Middle frontal gyrus (tissue), 1 donor: ENCODE data around the gene ZNF415.
A peak's percentile ranks its signal among the peaks of the same experiment; 100 is the strongest.
"Not testable (repeated sequence)": the region's sequence is repeated elsewhere in the genome, so short reads cannot be mapped to it uniquely, and the experiment has no call there.

Experiments
- DNase-seq: peaks from one replicate; pipeline ENCODE4 v3.0.0-alpha.2; 2015; ENCODE audit warnings: low spot score; ENCODE audit errors: extremely low spot score

Gene ZNF415

DNA sequence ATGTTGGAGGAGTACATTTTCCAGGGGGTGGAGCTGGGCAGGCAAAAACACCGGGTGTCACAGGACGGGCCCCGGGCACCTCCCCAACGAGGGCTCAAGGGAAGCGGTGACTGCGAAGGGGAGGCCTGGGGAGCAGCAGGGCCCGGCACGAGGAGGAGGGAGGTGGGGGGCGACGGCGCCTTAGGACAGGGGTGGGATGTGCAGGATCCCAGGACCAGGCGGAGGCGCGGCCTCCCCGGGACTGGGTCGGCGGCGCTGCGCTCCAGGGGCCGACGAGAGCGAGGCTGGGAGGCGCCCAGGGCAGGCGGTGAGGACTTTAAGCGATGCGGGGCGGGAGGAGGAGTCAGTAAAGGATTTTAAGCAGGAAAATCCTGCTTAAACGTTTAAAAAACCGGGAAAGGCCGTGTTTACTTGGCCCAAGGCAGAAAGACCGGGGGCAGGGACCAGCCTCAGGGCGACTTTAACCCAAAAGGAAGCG is 29.9 kb downstream of the ZNF415 start:
- DNase-seq: no peak

DNA sequence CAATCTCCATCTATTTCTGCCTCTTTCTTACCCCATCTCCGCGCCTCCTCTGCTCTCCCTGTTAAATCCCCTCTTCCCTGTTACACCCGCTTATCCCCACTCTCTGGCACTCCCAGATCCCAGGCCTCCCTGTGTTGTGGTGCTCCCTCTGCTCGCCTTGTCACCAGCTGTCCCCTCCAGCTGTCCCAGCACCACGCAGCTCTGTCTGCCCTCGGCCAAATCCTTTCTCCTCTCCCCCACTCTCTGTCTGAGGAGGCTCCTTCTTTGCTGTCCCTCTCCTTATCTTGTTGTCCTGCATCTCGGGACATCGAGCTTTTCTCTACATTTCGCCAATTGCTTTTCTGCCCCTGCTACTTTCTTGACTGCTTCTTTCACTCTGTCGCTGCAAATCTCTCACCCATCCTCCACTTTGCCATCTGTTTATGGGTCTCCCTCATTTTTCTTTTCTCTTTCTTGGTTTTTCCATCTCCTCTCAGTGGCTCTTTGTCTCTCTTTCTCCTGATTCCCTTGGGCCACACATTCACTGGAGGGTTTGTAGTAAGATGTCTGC is 30.4 kb downstream of the ZNF415 start:
- no peak for DNase-seq

DNA sequence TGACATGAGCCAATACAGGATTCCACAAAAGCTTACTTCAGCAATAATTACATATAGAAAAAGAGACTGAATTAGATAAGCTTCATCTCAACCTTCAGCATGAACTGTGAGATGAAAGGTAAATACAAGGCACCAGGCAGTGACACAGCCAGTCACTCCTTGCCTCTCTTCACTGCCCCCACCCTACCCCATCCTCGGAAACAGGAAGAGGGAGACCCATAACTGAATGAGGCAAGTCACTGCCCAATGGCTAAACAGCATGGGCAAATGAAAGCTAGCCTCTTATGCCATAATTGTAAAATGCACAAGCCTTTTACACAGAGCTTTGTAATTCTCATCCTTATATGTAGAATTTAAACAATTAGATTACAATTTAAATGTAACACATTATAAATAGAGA is 31.2 kb downstream of the ZNF415 start:
- DNase-seq: no peak

DNA sequence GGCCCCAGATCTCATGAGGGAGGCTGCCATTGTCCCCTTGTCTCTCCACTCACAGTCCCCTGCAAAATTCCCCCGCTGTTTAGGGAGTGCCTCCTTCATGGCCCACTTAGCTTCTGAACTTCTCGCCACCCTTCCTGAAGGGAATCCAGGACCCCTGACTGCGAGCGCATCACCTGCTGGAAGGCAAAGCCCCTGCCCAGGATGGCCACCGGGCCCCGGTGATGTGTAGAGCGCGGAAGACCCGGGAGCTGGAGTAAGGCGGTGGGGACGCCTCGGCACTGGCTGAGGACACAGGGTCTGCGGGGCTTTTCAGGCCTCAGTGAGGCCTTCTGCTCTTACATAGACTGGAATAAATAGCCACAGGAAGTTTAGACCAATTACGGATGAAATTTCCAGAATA is 34.1 kb downstream of the ZNF415 start:
- DNase-seq: not testable (repeated sequence)

DNA sequence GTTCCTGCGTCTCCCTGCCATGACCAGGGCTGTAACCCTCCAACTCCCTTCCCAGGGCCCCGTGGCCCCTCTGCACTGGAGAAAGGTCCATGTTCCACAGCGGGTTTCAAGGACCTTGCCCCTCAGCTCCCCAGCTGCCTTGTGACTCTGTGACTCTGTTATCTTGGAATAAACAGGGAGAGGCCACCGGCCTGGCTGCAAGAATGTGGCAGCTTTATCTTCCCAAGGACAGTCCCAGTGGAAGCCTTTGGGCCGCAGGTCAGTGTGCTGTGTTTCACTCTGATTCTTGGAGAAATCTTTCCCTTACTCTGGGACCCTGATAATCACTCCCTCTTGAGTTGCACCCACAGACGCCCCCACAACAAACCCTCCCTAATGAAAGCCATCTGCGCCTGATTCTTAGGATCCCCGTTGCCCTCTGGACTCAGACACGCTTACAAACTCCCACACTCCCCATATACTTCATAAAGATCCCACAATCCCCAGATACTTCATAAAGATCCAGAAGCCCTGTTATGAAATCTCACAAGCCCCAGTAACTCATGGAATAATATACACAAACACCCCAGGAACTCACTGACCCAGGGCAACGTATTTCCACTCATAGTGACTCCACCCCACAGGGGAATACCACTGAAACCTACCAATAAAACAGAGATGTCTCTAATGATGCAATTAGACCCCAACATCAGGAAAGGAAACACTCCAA is 35.6 kb downstream of the ZNF415 start:
- not testable (repeated sequence) for DNase-seq

DNA sequence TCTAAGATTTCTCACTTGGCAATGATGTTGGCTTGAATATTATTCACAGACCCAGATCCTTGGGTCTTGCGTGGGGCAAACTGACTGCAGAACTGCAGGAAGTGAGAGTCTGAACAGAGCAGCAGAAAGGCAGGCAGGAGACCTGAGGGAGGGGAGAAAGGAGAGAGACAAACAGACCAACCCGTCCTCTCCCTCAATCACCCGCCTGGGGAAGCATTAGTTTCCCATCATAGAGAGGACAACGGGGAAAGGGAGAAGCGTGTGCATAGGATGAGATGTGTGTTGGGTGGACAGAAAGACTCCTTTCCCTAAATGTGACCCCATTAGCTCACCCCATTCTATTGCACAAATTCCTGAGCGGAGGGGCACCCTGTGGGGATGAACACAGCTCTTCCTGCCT is 36.1 kb downstream of the ZNF415 start:
- DNase-seq: not testable (repeated sequence)

DNA sequence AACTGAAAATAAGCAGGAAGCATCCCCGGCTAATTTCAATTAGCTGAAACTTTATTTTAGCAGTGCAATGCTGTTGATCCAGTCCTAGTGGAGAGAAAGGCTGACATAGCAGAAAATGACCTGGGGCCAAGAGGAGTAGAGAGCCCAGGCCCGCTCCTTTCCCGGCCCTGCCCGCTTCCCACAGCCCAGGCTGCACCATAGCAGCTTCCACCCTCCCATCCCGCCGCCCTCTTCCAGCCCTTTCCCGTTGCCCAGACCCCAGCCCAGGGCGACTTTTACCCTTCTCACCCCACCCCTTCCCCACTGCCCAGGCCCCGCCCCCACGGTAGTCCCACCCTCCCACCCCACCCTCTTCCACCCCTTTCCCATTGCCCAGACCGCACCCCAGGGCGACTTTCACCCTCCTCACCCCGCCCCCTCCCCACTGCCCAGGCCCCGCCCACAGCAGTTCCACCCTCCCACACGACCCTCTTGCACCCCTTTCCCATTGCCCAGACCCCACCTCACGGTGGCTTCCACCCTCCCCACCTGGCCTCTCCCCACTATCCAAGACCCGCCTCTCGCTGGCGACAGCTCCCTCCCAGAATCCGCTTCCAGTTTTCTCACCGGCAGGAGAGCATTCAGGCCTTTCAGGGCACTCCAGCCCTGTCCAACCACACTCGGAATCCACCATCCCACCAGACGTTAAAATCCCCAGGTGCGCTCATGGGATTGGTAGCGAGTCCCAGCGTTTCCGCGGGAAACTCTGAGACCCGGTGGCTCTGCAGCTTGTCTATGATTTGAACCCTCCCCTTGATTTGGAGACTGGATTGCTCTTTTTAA is 37.7 kb downstream of the ZNF415 start:
- DNase-seq: no peak

DNA sequence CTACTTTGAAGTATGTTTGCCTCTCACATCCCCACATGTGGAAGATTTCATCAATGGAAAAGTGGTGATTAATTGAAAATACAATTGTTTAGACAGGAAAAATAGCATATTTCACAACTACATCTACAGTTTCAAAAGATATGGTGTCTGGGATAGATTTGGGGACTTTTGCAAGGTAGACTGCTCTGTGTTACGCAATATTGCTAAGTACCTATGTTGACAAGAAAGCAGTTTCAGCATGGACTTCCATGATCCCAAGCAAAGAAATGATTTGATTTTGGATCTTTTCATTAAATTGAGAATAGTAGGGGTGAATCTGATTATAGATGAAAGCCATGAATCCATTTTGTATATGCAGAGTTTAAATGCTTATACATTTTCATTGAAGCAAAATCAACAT is 40.0 kb downstream of the ZNF415 start:
- no peak for DNase-seq

DNA sequence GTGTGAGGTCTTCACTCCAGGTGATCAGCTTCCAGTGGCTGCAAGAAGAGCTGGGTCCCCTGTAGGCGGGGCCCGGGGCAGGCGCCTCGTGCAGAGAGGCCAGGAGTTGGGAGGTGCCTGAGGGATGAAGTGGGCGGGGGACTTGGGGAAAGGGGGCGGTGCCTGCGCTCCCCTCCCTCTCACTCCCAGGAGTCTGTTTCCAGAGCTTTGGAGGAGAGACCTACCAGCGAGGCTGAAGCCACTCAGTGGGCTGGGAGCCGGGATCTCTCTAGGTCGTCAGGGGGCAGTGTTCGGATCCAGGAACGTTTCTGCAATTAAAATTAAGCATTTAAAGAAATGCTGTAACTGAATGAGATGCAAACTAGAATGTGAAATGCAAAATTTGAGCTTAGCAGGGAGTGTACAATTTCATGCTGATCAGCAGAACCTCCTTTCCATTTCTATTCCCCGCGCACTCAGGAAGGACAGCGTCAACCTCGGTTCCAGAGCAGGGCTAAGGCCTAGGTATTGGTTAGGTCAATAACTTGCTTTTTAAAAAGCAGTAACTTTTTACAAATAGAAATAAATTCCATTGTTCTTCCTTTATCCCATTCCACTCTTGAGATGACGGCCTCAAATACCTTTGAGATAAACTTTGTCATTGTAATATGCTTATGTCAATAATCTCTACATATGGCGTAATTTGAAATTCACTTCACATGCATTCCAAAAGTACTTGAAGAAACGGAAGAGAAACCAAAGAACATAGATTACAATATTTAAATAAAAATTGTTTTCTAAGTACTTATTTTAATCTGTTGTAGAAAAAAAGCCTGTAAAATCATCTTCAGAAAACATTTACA is 41.1 kb downstream of the ZNF415 start:
- DNase-seq: no peak

DNA sequence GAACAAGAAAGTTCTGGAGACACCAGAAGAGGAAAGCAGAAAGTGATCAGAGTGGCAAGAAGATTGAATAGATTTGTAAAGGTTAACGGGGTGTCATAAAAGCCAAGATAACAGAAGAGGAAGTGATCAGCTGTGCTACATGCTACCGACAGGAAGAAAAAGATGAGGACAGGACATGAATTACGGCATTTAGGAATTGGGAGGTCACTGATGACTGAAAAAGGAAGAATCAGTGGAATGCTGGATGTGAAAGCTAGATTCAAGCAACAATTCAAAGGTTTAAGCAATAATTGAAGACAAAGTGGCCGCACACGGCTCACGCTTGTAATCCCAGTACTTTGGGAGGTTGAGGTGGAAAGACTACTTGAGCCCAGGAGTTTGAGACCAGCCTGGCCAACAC is 44.6 kb downstream of the ZNF415 start:
- no peak for DNase-seq

DNA sequence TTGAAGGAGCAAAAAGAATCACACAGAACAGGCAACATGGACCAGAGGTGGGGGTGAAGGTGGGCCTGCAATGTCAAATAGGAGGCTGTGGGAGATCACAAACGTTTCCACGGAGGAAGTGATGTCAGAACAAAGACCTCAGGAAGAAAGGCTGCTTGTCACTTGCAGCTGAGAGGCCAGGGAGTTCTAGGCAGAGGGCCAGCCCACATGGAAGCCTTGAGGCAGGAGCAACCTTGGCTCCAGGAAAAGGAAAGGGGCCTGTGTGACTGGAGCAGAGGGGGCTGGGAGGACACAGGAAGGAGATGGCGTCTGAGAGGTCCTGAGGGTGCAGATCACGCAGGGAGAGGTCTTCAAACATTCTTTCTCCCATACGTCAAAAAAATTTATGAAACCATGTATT is 45.8 kb downstream of the ZNF415 start:
- DNase-seq: no peak

DNA sequence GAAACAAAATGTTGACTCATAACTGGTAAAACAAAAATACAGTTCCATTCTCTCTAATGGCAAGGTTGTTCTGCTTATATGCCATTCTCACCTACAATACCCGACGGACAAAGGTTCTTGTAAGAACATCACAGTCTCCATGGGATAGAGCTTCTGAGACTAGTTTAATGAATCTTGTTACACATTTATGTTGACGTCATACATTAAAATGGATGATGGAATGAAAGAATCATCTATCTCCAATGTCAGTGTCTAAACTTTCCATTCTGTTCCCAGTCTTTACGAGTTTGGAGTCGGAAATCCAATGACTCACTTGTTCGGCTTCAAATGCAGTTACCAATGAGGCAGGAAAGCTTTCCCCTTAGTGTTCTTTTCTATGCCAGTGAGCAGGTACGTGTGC is 47.2 kb downstream of the ZNF415 start:
- no peak for DNase-seq

DNA sequence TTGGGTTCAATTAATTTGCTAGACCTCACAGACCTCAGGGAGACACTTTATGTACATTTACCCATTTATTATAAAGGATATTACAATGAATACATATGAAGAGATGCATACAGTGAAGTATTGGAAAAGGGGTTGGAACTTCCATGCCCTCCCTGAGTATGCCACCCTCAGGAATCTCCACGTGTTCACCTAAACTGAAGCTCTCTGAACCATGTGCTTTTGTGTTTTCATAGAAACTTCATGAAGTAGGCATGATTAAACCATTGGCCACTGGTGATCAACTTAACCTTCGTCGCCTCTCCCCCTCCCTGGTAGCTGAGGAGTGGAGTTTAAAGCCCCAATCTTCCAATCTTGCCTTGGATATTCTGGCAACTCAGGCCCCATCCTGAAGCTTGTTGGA is 49.8 kb downstream of the ZNF415 start:
- DNase-seq: no peak

DNA sequence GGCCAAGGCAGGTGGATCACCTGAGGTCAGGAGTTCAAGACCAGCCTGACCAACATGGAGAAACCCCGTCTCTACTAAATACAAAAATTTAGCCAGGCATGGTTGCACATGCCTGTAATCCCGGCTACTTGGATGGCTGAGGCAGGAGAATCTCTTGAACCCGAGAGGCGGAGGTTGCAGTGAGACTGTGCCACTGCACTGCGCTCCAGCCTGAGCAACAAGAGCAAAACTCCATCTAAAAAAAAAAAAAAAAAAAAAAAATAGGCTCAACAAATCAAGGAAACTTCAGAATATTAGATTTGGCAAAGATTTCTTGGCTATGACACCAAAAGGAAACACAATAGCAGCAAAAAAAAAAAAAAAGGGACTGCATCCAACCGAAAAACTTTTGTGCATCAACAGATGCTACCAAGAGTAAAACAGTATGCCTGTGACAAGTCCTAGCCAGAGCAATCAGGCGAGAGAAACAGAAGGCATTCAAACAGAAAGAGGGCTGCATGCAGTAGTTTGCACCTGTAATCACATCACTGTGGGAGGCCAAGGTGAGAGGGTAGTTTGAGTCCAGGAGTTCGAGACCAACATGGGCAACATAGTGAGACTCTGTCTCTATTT is 53.3 kb downstream of the ZNF415 start:
- no peak for DNase-seq

DNA sequence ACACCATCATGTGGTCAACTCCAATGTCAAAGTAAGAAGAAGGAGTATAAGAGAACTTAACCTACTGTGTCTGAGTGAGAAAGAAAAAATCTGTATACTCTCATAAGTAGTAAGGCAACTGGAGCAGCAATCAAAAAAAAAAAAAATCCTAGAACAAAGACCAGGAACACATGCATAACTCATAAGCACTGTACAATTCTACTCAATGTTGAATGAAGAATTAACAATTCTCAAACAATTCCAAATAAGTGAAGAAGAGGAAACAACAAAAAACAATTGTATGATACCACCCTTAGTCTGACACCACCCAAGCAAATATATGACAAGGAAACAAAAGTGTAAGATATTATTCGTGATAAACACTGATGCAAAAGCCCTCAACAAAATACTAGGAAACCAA is 54.0 kb downstream of the ZNF415 start:
- no peak for DNase-seq

DNA sequence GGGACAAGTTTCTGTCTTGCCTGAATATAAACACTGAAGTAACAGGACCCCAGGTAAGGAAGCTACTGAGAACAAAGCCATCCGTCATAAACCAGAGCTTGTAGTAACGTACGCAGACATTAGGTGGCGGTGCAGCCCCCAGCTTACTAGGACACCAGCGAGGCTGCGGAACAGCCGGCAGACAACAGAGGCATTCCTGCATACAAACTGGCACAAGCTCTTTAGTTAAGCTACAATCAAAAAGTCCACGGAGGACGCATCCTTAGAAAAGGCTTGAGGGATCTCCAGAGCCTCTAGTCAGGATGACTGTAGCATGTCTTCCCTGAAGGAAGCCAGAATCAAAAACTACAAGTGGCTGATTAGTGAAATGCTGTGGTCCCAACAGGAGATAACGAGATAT is 55.7 kb downstream of the ZNF415 start:
- DNase-seq: peak; percentile 36

DNA sequence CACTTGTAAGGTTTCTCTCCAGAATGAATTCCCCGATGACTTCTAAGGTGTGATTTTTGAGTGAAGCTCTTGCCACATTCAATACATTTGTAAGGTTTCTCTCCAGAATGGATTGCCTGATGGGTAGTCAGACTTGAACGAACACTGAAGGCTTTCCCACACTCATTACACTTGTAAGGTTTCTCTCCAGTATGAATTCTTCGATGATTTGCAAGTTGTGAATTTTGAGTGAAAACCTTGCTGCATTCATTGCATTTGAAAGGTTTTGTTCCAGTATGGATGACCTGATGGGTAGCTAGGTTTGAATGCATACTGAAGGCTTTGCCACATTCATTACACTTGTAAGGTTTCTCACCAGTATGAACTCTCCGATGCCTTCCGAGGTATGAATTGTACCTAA is 63.9 kb downstream of the ZNF415 start:
- no peak for DNase-seq

DNA sequence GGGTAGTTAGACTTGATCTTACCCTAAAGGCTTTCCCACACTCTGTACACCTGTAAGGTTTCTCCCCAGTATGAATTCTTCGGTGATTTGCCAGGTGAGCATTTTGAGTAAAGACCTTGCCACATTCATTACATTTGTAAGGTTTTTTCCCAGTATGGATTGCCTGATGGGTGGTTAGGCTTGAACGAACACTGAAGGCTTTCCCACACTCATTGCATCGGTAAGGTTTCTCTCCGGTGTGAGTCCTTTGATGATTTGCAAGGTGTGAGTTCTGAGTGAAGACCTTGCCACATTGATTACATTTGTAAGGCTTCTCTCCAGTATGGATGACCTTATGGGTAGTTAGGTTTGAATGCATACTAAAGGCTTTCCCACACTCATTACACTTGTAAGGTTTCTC is 64.5 kb downstream of the ZNF415 start:
- no peak for DNase-seq

DNA sequence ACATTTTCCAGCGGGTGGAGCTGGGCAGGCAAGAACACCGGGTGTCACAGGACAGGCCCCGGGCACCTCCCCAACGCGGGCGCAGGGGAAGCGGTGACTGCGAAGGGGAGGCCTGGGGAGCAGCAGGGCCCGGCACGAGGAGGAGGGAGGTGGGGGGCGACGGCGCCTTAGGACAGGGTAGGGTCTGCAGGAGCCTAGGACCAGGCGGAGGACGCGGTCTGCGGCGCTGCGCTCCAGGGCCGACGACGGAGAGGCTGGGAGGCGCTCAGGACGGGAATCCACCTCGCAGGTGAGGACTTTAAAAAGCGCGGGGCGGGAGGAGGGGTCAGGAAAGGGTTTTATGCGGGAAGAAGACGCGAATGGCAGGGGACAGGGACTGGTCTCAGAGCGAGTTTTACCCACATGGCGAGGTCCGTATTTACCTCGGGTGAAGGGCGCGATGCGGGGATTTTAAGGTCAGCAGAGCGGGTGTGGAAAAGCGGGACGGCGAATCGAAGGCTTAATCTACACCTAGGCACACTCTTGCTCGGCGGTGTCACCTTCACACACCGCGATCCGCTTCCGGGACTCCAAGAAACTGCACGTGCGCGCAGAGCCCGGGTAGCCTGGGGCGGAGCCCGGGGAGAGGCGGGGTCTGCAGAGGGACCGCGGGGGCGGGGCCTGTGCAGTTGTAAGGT is 74.7 kb downstream of the ZNF415 start:
- DNase-seq: no peak
